Activated CD4-positive, alpha-beta T cell treated with anti-CD3 and anti-CD28 coated beads for 36 hours (primary cell): ENCODE measurements around the gene RAB36. TPM values are rescaled to one million over a fixed set of nuclear protein-coding genes. Genes with fewer than 3 reads are reported as not detected.

Experiments
- ATAC-seq: fragments of 200-7000 bp; cut with Tn5 transposase; one replicate; pipeline ENCODE4 v1.10.0; 2021; ENCODE audit warnings: mild to moderate bottlenecking, moderate library complexity
- CTCF ChIA-PET: fragments of 350-600 bp; sonication (Branson Sonifier 250); formaldehyde crosslinking; loops from one replicate; lab custom pipeline; 2021; ENCODE audit warnings: antibody characterized with exemption; lab: Charles Lee
- POLR2A ChIA-PET: fragments of 350-600 bp; sonication (Branson Sonifier 250); formaldehyde crosslinking; loops from one replicate; lab custom pipeline; 2021; ENCODE audit warnings: antibody characterized with exemption, inconsistent platforms; lab: Charles Lee
- DNase-seq: peaks from one replicate; pipeline ENCODE4 v3.0.0-alpha.2; 2020
- H3K27ac Mint-ChIP-seq: one replicate; pipeline ENCODE4 v1.8.0; 2021; ENCODE audit warnings: mixed read lengths
- H3K27me3 Mint-ChIP-seq: one replicate; pipeline ENCODE4 v1.8.0; 2021; ENCODE audit warnings: mixed read lengths
- H3K36me3 Mint-ChIP-seq: one replicate; pipeline ENCODE4 v1.8.0; 2021; ENCODE audit warnings: low read depth, mixed read lengths
- H3K4me1 Mint-ChIP-seq: one replicate; pipeline ENCODE4 v1.8.0; 2021; ENCODE audit warnings: mixed read lengths
- H3K4me3 Mint-ChIP-seq: one replicate; pipeline ENCODE4 v1.8.0; 2021; ENCODE audit warnings: mild to moderate bottlenecking, moderate library complexity, mixed read lengths
- H3K9me3 Mint-ChIP-seq: one replicate; pipeline ENCODE4 v1.8.0; 2021; ENCODE audit warnings: low read depth, mixed read lengths
- intact Hi-C, 2 experiments: fragments of 100-400 bp; cut with DNase I in 1 of 2; cut with micrococcal nuclease in 1 of 2; formaldehyde crosslinking; loops; one replicate each; pipeline versions ENCODE4 v1.14.2 to v1.15.1; 2022 to 2024; cut with DNase I, micrococcal nuclease
- total RNA-seq, 2 experiments: library from RNA; stranded (reverse); gene quantifications; one replicate each; pipeline ENCODE4 v1.2.3, GENCODE V29; 2021

The RAB36 gene
- total RNA-seq, 2 experiments from 2014 or later = 0.35 to 0.50 TPM

DNA sequence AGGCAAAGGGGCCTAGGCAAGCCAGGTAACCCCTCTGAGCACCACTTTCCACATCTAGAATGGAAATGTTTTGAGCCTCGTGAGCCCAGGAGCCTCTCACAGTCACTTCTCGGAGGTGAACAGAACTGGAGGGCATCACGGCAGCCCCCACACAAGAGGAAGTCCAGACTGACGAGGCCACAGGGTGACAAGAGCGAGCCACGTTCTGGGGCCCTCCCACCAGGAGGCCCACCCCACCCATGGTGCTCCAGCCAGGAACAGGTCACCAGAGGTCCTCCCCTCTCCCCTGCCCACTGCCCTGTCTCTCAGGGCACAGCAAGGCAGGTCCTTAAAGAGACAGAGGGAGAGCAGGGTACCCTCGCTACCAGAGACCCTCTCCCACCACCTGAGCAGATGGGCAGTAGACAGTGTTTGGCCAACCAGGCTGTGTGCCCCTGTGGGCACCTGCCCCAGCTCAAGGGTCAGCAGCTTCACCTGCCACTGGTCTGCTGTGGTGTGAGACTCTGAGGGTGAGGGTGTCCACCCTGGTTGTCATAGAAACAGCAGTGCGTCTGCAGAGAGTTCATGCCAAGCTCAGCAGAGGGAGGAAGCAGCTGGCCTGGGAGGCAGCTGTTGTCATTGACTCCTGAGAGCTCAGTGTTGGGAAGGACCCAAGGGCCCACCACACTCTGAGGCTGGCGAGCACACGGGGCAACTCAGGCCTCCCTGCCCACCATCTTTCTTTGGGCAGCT is 34.9 kb upstream of the RAB36 start:
- POLR2A ChIA-PET = no interaction called here
- Mint-ChIP-seq H3K9me3 (no peaks in the 10 kb centered on the region), H3K4me3 (no peak overlapping the region), H3K36me3 (no peaks in the 10 kb centered on the region), H3K27ac (no peak overlapping the region), H3K27me3 (no peaks in the 10 kb centered on the region), H3K4me1 (no peaks in the 10 kb centered on the region)
- intact Hi-C loops = no loop called here
- DNase-seq (no peak), ATAC-seq (no peak)
- CTCF ChIA-PET = interaction anchor here (0.6 kb wide), 1 partner anchor 876 kb away, joined by 3 read pairs; no protein-coding TSS in a partner anchor

DNA sequence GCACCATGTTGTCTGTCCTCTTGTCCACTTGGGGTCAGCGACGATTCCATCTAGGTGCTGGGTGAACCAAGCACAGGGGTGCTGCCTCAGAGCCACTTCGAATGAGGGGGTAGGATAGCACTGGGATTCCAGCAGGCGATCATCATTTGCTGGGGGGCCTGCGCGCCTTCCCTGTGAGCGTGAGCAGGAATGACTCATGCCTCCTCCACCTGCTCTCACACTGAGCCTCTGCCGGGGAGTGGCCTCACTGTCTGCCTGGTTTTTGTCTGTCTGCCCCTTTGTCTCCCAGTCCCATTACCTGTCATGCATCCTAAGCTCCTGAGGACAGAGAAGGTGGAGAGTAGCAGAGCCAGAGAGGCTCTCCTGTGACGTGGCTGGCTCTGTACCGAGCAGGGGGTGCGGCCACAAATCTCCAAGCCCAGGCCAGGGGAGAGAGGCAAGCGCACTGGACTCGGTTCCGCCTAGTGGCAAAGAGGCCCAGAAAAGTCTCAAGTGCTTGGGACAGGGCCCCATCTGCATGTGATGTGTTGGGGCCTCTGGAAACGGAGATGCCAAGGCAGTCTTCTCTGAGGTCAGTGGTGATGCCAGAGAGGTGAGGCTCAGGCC is 34.3 kb upstream of the RAB36 start:
- H3K4me1 Mint-ChIP-seq = no peaks in the 10 kb centered on the region
- H3K4me3 Mint-ChIP-seq = no peak overlapping the region
- DNase-seq = no peak
- no peak overlapping the region for H3K27ac Mint-ChIP-seq
- no peaks in the 10 kb centered on the region for H3K36me3 Mint-ChIP-seq
- ChIA-PET CTCF (no interaction called here), POLR2A (no interaction called here)
- no peak for ATAC-seq
- no peaks in the 10 kb centered on the region for H3K9me3 Mint-ChIP-seq
- H3K27me3 Mint-ChIP-seq = no peaks in the 10 kb centered on the region
- intact Hi-C loops = no loop called here

DNA sequence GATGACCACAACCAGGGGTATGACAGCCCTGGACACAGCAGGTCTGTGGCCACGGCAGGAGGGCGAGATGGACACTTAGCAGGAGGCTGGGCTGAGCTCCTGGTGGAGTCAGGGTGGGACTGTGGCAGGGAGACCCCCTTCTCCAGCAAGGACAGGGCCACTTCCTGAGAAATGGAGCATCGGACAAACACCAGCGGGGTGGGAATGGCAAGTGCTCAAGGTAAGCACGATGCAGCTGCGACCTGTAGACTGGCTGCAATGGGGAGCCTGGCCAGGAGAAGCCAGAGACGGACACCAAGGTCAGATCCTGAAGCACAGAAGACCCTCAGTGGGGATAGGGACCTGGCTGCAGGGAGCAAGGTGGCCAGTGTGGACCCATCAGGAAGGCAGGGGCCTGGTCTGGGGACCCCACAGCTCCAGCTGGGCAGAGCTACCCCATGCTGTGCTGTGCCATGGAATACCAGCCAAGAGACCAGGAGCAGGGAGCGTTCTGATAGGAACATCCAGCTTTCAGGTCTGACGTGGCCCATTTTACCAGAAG is 32.7 kb upstream of the RAB36 start:
- Mint-ChIP-seq H3K4me1 (no peaks in the 10 kb centered on the region), H3K27me3 (no peaks in the 10 kb centered on the region), H3K9me3 (no peaks in the 10 kb centered on the region), H3K27ac (no peak overlapping the region), H3K36me3 (no peaks in the 10 kb centered on the region), H3K4me3 (no peak overlapping the region)
- ATAC-seq (no peak), DNase-seq (no peak)
- intact Hi-C loops = no loop called here
- CTCF ChIA-PET = interaction anchor here (0.6 to 1.1 kb wide), 4 partner anchors 11 to 157 kb away, joined by 3 to 4 read pairs (median 3); no protein-coding TSS in a partner anchor
- POLR2A ChIA-PET = interaction anchor here (0.5 kb wide), 1 partner anchor 29 kb away, joined by 11 read pairs; the partner anchor contains the start of gene RSPH14

DNA sequence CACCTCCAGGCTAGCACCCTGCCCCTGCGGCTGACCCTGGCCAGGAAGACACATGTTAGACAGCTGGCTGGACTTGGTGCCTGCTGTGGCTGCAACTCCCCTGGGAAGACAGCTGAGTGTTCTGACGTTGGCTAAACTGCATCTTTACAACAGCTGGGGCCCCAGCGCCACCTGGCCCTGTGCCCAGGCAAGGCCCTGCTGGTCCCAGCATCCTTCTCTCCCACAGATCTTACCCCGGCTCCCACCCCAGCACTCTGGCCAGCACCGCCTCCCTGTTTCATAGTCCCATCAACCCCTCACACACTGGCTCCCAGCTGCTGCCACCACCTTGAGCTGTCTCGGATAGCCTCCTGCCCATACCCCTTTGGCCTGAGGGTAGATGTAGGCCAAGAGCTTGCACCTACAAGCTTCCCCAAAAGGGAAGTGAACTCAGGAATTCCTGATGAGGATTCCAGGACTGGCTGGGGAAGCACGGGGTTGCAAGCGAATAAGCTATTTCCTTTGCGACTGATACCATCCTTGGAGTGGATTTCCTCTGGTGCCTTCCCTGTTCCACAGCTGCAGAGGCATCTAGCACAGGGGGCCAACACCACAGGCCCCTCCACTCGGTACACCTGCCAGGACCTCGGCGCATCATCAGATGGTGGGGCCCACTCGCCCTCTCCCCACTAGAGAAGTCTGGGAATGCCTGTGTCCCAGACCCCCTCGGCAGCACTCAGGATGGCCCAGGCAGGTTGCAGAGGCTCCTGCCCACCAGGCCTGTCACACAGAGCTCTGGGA is 32.0 kb upstream of the RAB36 start:
- H3K4me1 Mint-ChIP-seq = no peaks in the 10 kb centered on the region
- no peak overlapping the region for H3K27ac Mint-ChIP-seq
- ATAC-seq (no peak), DNase-seq (no peak)
- no peaks in the 10 kb centered on the region for H3K36me3 Mint-ChIP-seq
- no peak overlapping the region for H3K4me3 Mint-ChIP-seq
- no peaks in the 10 kb centered on the region for H3K27me3 Mint-ChIP-seq
- H3K9me3 Mint-ChIP-seq = no peaks in the 10 kb centered on the region
- intact Hi-C loops = no loop called here
- CTCF ChIA-PET = interaction anchor here (1.1 to 1.4 kb wide), 4 partner anchors 10 to 158 kb away, joined by 3 to 5 read pairs (median 4); no protein-coding TSS in a partner anchor
- POLR2A ChIA-PET = no interaction called here

DNA sequence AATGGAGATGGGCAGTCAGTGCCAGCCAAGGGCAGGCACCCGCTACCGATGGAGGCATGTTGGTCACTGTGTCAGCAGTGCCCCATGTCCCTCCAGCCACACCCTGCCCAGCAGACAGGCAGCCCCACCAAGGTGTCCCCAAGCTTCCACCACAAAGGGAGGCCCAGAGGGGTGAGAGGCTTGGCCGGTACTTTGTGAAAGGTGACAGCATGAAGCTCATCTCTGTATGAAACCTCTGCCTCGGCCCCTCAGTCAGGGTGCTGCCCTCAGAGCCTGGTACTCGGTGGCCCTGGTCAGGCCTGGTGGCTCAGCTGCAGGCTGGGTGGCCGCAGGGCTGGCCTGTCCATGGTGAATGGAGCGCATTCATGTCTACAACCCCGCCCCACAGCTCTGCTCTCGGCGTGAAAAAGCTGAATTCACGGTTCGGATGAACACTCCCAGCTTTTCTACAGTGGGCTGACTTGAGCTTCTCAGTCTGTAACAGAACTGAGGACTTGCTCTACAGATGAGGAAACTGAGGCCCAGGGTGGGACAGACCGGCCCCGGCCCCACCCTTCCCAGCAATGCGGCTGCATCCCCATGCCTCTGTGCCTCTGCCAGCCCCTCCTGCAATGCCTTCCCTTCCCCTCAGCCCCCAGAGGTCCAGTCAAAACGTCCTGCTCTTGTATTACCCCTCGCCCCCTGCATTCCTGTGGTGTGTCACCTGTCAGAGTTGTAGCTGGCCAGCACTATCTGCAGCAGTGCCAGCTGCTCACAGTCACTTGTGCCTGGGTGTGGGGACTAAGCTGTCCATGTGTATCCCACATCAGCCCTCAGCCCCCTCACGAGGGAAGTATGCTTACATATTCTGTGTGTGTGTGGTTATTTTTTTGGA is 31.2 kb upstream of the RAB36 start:
- Mint-ChIP-seq H3K9me3 (no peaks in the 10 kb centered on the region), H3K4me1 (peaks cover 2% of the 10 kb centered on the region), H3K27ac (no peak overlapping the region), H3K36me3 (no peaks in the 10 kb centered on the region), H3K4me3 (no peak overlapping the region), H3K27me3 (no peaks in the 10 kb centered on the region)
- DNase-seq (no peak), ATAC-seq (no peak)
- intact Hi-C loops = no loop called here
- ChIA-PET POLR2A (no interaction called here), CTCF (interaction anchor here (0.6 to 1.4 kb wide), 5 partner anchors 14 to 168 kb away, joined by 3 to 5 read pairs (median 4); no protein-coding TSS in a partner anchor)

DNA sequence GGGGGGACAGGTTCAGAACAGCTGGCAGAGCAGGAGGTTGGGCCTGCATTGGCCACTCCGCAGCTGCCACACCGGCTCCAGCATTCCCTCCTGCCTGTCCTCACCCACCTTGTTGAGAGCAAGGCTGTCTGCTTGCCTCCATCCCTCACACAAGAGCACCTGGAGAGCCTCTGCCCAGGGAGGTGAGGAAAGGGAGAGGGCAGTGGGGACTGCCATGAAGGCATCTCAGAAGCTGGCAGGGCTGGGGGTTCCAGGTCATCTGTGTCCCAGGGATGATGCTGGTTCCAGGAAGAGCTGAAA is 30.6 kb upstream of the RAB36 start:
- Mint-ChIP-seq H3K4me3 (no peak overlapping the region), H3K27ac (no peak overlapping the region), H3K4me1 (peaks cover 8% of the 10 kb centered on the region), H3K9me3 (no peaks in the 10 kb centered on the region), H3K36me3 (no peaks in the 10 kb centered on the region), H3K27me3 (no peaks in the 10 kb centered on the region)
- no peak for DNase-seq
- ChIA-PET CTCF (interaction anchor here (0.6 kb wide), 1 partner anchor 167 kb away, joined by 4 read pairs; no protein-coding TSS in a partner anchor), POLR2A (no interaction called here)
- no peak for ATAC-seq
- intact Hi-C loops = no loop called here

DNA sequence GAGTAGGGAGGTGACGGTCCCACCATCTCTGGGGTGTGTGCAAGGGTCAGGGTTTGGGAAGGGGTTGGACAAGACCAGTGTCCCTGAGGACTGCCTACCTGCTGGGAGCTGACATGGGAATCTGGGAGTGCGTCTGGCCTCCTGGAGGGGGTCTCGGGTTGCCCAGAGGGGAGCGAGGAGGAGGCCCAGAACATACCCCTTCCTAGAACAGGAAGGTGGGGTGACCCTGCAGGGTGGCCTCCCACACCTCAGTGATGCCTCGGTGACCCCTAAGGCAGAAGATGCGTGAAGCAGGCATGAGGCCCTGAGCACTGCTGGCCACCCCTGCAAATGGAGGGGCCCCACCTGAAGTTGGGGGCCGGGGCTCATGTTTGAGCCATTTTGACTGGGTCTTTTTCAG is 29.9 kb upstream of the RAB36 start:
- no peak overlapping the region for H3K4me3 Mint-ChIP-seq
- H3K27ac Mint-ChIP-seq = no peak overlapping the region
- no peak for ATAC-seq
- H3K9me3 Mint-ChIP-seq = no peaks in the 10 kb centered on the region
- intact Hi-C loops = no loop called here
- ChIA-PET CTCF (no interaction called here), POLR2A (interaction anchor here (0.6 kb wide), 1 partner anchor 21 kb away, joined by 3 read pairs; no protein-coding TSS in a partner anchor)
- no peak for DNase-seq
- H3K36me3 Mint-ChIP-seq = no peaks in the 10 kb centered on the region
- H3K4me1 Mint-ChIP-seq = peaks cover 13% of the 10 kb centered on the region
- no peaks in the 10 kb centered on the region for H3K27me3 Mint-ChIP-seq

DNA sequence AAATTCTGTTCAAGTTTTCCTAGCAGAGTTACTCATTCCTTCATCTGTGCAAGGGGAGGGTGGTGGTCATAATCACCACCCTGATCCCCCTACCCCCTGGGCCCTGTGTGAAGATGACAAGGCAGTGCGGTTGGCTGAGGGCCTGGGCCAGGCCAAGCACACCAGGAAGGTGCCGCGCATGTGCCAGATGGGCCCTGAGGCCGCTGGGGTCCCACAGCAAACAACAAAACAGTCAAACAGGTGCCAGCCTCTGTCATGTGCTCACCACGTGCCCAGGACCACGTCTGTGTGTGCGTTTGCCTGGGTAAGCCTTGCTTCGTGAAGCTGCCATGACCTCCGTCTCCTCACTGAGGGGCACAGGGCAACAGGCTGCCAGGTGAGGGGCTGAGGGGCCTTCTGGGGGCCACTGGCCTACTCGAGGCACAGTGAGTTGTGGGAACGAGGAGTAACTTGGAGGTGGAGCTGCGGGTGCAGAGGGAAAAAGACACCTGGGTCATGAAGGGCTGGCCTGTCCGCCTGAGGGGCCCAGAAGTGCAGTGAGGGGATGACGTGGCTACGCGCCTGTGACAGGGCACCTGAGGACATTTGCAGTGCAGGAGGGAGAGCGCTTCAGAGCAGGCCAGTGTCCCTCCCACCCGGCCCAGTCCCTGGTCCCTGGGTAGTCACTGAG is 29.3 kb upstream of the RAB36 start:
- H3K27me3 Mint-ChIP-seq = no peaks in the 10 kb centered on the region
- H3K27ac Mint-ChIP-seq = no peak overlapping the region
- H3K36me3 Mint-ChIP-seq = no peaks in the 10 kb centered on the region
- ATAC-seq (no peak), DNase-seq (no peak)
- peaks cover 16% of the 10 kb centered on the region for H3K4me1 Mint-ChIP-seq
- intact Hi-C loops = no loop called here
- no peak overlapping the region for H3K4me3 Mint-ChIP-seq
- H3K9me3 Mint-ChIP-seq = no peaks in the 10 kb centered on the region
- ChIA-PET CTCF (interaction anchor here (1.4 kb wide), 1 partner anchor 19 kb away, joined by 5 read pairs; no protein-coding TSS in a partner anchor), POLR2A (interaction anchor here (0.6 to 1.1 kb wide), 2 partner anchors 17 to 21 kb away, joined by 3 read pairs; no protein-coding TSS in a partner anchor)

DNA sequence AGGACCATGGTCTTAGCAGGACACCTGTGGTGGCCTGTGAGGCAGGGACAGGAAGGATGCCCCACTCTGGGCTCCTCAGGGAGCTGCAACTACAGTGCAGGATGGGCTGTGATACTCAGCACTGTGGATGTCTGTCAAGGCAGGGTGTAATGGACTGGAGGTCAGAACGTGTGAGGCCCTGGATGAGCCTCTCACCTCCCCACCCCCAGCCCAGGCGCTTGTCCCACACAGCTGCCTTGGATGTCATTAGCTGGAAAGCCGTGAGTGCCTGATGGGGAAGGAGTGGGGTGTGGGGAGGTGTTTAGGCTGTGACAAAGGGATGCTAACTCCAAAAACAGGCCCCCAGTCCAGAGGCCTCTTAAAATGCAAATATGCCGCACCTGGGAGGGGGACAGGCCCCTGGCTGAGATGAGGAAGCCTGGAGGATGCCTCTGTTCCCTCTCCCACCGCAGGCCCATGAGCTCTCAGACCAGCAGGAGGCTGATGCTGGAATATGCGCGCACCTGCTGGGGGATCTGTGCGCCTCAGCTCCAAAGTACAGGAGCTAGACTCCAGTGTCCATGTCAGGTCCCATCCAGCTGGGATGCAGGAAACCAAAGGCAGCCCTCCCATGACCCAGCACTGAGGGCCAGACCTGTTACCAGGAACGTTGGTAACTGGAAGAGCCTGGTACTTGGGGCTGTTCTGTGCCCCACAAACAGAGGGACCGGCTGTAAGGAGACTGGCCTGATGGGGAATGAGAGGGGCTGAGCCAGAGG is 28.6 kb upstream of the RAB36 start:
- POLR2A ChIA-PET = interaction anchor here (0.5 to 1.1 kb wide), 2 partner anchors 16 to 256 kb away, joined by 3 read pairs; no protein-coding TSS in a partner anchor
- DNase-seq (no peak), ATAC-seq (no peak)
- intact Hi-C loops = no loop called here
- Mint-ChIP-seq H3K4me1 (peaks cover 16% of the 10 kb centered on the region), H3K27me3 (no peaks in the 10 kb centered on the region), H3K4me3 (no peak overlapping the region), H3K9me3 (no peaks in the 10 kb centered on the region), H3K36me3 (no peaks in the 10 kb centered on the region), H3K27ac (no peak overlapping the region)
- CTCF ChIA-PET = interaction anchor here (0.7 to 1.4 kb wide), 2 partner anchors 18 to 120 kb away, joined by 3 to 5 read pairs; no protein-coding TSS in a partner anchor
